Keratinocyte (primary cell): Measurements from ENCODE around the gene AUNIP. TPM values are rescaled to one million over a fixed set of nuclear protein-coding genes. Genes with fewer than 3 reads are reported as not detected.
A peak's percentile ranks its signal among the peaks of the same experiment; 100 is the strongest.

Experiments
- DNase-seq: peaks from one replicate; pipeline ENCODE4 v3.0.0-alpha.2; 2011; ENCODE audit warnings: low read depth, missing footprints, low spot score
- FAIRE-seq: peaks from 2 replicates; lab custom pipeline; 2011; peaks lifted over from hg19 to GRCh38; lab: Jason Lieb, UNC
- H2AFZ ChIP-seq: 2 replicates; pipeline ENCODE4 v1.6.0; 2012; ENCODE audit warnings: low read length, control low read depth, inconsistent platforms; ENCODE audit not compliant: control insufficient read depth
- H3K27ac ChIP-seq: 2 replicates; pipeline ENCODE4 v1.5.1; 2011; ENCODE audit warnings: low read length; ENCODE audit not compliant: control insufficient read depth, insufficient read depth
- H3K27me3 ChIP-seq: 3 replicates; pipeline ENCODE4 v1.6.0; 2011; ENCODE audit warnings: low read length; ENCODE audit not compliant: control insufficient read depth, insufficient read depth; ENCODE audit errors: extremely low read depth
- H3K36me3 ChIP-seq, 2 experiments: 2 replicates in 1 of 2; 3 replicates in 1 of 2; pipeline ENCODE4 v1.5.1; 2011; ENCODE audit warnings: low read length in 2 of 2, mild to moderate bottlenecking in 1 of 2; ENCODE audit not compliant: control insufficient read depth in 2 of 2, insufficient read depth in 2 of 2; ENCODE audit errors: extremely low read depth in 1 of 2
- H3K4me1 ChIP-seq: 3 replicates; pipeline ENCODE4 v1.5.1; 2011; ENCODE audit warnings: low read length; ENCODE audit not compliant: control insufficient read depth, insufficient read depth; ENCODE audit errors: extremely low read depth
- H3K4me2 ChIP-seq: 3 replicates; pipeline ENCODE4 v1.6.0; 2011; ENCODE audit warnings: low read depth, low read length; ENCODE audit not compliant: control insufficient read depth, insufficient read depth; ENCODE audit errors: extremely low read depth
- H3K4me3 ChIP-seq, 3 experiments: fragments of 200-600 bp in 1 of 3; sonication (generic) in 1 of 3; 2 replicates in 2 of 3; 3 replicates in 1 of 3; pipeline ENCODE4 v1.5.1; 2011 to 2016; ENCODE audit warnings: low read length in 3 of 3, mild to moderate bottlenecking in 3 of 3, control low read depth in 2 of 3, inconsistent platforms in 1 of 3, low read depth in 1 of 3, mixed read lengths in 1 of 3, mixed run types in 1 of 3, moderate library complexity in 1 of 3; ENCODE audit not compliant: control insufficient read depth in 2 of 3, insufficient read depth in 2 of 3; ENCODE audit errors: extremely low read depth in 1 of 3
- H3K79me2 ChIP-seq: 2 replicates; pipeline ENCODE4 v1.6.0; 2012; ENCODE audit warnings: low read length; ENCODE audit not compliant: control insufficient read depth, insufficient read depth
- H3K9ac ChIP-seq: 3 replicates; pipeline ENCODE4 v1.6.0; 2011; ENCODE audit warnings: low read length; ENCODE audit not compliant: control insufficient read depth, insufficient read depth; ENCODE audit errors: extremely low read depth
- H3K9me1 ChIP-seq: 3 replicates; pipeline ENCODE4 v1.6.0; 2011; ENCODE audit warnings: low read length; ENCODE audit not compliant: control insufficient read depth, insufficient read depth; ENCODE audit errors: extremely low read depth
- H3K9me3 ChIP-seq: 2 replicates; pipeline ENCODE4 v1.5.1; 2012; ENCODE audit warnings: low read depth, low read length; ENCODE audit not compliant: control insufficient read depth
- H4K20me1 ChIP-seq: 3 replicates; pipeline ENCODE4 v1.6.0; 2011; ENCODE audit warnings: low read length; ENCODE audit not compliant: control insufficient read depth, insufficient read depth; ENCODE audit errors: extremely low read depth
- EZH2 ChIP-seq: IDR thresholded peaks from one replicate; pipeline ENCODE4 v1.6.1; 2012; ENCODE audit warnings: inconsistent platforms, mild to moderate bottlenecking, low read length, moderate library complexity
- dilution Hi-C: fragments of 300-500 bp; cut with MboI; formaldehyde crosslinking; loops from one replicate; pipeline ENCODE4 v1.7.0; 2020; ENCODE audit warnings: low sequenced_read_pairs; ENCODE audit not compliant: extremely low pct_ligation_motif_present
- polyA plus RNA-seq, 5 experiments: library from polyadenylated mRNA; depleted of rRNA in 3 of 5; stranded (reverse) in 3 of 5; stranded (forward) in 1 of 5; unstranded in 1 of 5; fragments of >200 nt; gene quantifications; 1 replicate in 1 of 5; 2 replicates in 3 of 5; 3 replicates in 1 of 5; pipeline versions ENCODE4 v1.2.1 to v1.2.3, GENCODE V29; 2011 to 2012; ENCODE audit warnings: missing spikeins in 2 of 5, low read depth in 1 of 5, low replicate concordance in 1 of 5
- TF ChIP-seq, protein P1 (sequence below), 3 experiments: IDR thresholded peaks in 1 of 3; conservative IDR thresholded peaks in 1 of 3; optimal IDR thresholded peaks in 1 of 3; 2 replicates in 2 of 3; 3 replicates in 1 of 3; pipeline versions ENCODE3 to v1.5.1; 2011; ENCODE audit warnings: low read length in 3 of 3, mild to moderate bottlenecking in 3 of 3, moderate library complexity in 2 of 3, control low read depth in 1 of 3, inconsistent platforms in 1 of 3; ENCODE audit not compliant: insufficient read depth in 2 of 3; ENCODE audit errors: extremely low read depth in 1 of 3

The AUNIP gene
- polyA plus RNA-seq, 1 donor (not counting 4 experiments of a cell fraction or from before 2014, with no cell fraction given), result 9.3 TPM

DNA sequence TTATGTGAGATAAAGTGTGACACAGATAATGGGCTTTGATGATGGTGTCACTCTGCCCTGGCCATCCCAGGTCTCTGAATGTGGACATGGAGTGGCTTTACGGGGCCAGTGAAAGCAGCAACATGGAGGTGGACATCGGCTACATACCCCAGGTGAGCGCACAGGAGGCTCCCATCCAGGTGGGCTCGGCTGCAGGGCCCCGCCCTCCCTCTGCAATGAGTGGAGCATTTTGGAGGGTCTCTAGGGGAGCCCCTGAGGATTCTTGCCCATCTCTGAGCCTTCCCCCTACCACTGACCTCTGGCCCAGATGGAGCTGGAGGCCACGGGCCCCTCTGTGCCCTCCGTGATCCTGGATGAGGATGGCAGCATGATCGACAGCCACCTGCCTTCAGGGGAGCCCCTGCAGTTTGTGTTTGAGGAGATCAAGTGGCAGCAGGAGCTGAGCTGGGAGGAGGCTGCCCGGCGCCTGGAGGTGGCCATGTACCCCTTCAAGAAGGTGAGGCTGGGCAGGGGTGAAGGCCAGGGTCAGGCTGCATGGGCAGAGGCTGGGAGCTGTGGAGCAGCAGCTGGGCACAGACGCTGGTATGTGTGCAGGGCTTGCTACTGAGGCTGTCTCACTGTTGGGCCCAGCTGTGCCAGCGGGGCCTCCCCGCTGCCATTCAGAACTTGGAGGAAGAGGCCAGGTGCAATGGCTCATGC, 47.7 kb downstream of the AUNIP start:
- Histone ChIP-seq H3K4me1 (no peaks in the 10 kb centered on the region), H3K9me3 (no peaks in the 10 kb centered on the region), H3K27me3 (no peaks in the 10 kb centered on the region), H3K36me3 (peaks cover 18 to 30% of the 10 kb centered on the region in 2 experiments), H3K9ac (no peak overlapping the region), H3K9me1 (peaks cover under 1% of the 10 kb centered on the region), H2AFZ (no peak overlapping the region), H3K4me3 (no peak overlapping the region), H3K27ac (no peak overlapping the region), H4K20me1 (no peaks in the 10 kb centered on the region), H3K4me2 (no peak overlapping the region), H3K79me2 (no peaks in the 10 kb centered on the region)
- TF ChIP-seq, protein P1, sequence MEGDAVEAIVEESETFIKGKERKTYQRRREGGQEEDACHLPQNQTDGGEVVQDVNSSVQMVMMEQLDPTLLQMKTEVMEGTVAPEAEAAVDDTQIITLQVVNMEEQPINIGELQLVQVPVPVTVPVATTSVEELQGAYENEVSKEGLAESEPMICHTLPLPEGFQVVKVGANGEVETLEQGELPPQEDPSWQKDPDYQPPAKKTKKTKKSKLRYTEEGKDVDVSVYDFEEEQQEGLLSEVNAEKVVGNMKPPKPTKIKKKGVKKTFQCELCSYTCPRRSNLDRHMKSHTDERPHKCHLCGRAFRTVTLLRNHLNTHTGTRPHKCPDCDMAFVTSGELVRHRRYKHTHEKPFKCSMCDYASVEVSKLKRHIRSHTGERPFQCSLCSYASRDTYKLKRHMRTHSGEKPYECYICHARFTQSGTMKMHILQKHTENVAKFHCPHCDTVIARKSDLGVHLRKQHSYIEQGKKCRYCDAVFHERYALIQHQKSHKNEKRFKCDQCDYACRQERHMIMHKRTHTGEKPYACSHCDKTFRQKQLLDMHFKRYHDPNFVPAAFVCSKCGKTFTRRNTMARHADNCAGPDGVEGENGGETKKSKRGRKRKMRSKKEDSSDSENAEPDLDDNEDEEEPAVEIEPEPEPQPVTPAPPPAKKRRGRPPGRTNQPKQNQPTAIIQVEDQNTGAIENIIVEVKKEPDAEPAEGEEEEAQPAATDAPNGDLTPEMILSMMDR (optimal IDR thresholded peaks at IDR 0.05 in 1 of 3, IDR thresholded peaks at IDR 0.05 in 1 of 3, conservative IDR thresholded peaks at IDR 0.05 in 1 of 3; ENCODE audit: extremely low read depth in 1 of 3, insufficient read depth in 2 of 3, low read length in 3 of 3), result no peak
- no peak for TF ChIP-seq EZH2
- dilution Hi-C loops, result no loop called here
- FAIRE-seq (no peak), DNase-seq (no peak)

GRCh38 chr1:25810341-25811299, 48.6 kb downstream of the AUNIP start:
- Histone ChIP-seq H3K4me3 (no peak overlapping the region), H3K27me3 (no peaks in the 10 kb centered on the region), H3K27ac (no peak overlapping the region), H3K4me2 (no peak overlapping the region), H4K20me1 (no peaks in the 10 kb centered on the region), H3K36me3 (peaks cover 24 to 28% of the 10 kb centered on the region in 2 experiments), H3K9me3 (no peaks in the 10 kb centered on the region), H3K9ac (no peak overlapping the region), H3K9me1 (no peaks in the 10 kb centered on the region), H2AFZ (no peak overlapping the region), H3K79me2 (no peaks in the 10 kb centered on the region), H3K4me1 (no peaks in the 10 kb centered on the region)
- dilution Hi-C loops, result no loop called here
- TF ChIP-seq EZH2, result no peak
- TF ChIP-seq, protein P1 (optimal IDR thresholded peaks at IDR 0.05 in 1 of 3, IDR thresholded peaks at IDR 0.05 in 1 of 3, conservative IDR thresholded peaks at IDR 0.05 in 1 of 3; ENCODE audit: extremely low read depth in 1 of 3, insufficient read depth in 2 of 3, low read length in 3 of 3), result peak; percentile 84 to 96 (median 96)
- DNase-seq (no peak), FAIRE-seq (no peak)
